Measurements from ENCODE around the gene PTK7.

- TF ChIP-seq GATA2 (IDR thresholded peaks at IDR 0.05; ENCODE audit: low read depth, low read length): no peak
- TF ChIP-seq GATA3 (IDR thresholded peaks at IDR 0.05; ENCODE audit: low read depth, low read length): no peak
These were observed 15.1 kb upstream of the PTK7 start for GRCh38 chr6:43060755-43061633.
